SW 1271 (cell line): ENCODE results near the gene PTPRT.

Experiments used
- DNase-seq, 2 experiments: peaks; one replicate each; lab custom pipeline; 2025; lab: John Stamatoyannopoulos, UW

PTPRT gene

DNA sequence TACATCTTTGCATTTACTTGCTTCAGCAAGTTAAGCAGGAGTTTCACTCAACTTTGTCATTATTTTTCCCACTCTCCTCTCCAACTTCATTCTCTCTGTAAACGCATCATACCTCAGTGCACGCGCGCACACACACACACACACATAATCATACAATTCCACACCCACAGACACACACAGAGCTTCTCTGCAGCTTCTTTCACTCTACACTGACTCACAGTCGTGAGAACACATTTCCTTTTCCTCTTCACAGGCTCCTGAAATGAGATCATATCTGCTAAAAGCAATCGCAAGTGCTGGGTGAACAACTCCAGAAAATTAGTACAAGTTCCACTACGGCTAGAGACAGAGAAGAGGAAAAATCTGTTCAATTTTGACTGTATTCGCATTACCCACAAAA, 215.4 kb downstream of the PTPRT start:
- DNase-seq, result no peak

DNA sequence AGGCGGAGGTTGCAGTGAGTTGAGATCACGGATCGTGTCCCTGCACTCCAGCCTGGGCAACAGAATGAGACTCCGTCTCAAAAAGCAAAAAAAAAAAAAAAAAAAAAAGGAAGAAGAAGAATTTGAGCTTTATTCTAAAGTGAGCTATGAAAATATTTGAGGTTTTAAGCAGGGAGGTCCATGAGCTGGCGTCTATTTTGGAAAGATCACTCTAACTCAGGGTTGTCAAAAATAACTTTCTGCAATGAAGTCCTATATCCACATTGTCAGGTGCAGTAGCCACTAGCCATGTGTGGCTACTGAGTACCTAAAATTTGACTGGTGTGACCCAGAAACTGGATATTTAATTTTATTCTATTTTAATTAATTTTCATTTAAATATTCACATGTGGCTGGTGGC, 217.1 kb downstream of the PTPRT start:
- DNase-seq, result no peak

DNA sequence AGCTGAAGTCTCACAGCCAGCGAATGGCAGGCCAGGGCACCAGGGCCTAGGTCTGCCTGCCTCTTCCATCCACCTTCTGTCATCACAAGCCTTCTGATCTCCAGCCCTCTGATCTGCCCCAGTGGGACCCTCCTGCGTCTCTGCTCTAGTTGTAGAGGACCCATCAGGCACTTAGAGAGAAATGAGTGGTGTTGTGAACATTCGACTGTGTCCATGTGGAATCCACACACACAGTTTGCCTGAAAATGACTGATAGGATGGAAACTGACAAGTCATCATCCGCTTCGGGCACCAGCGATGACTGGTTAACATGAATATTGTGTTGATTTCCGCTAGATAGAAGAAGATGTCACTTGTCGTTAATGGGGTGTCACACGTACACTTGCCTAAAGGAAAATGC, 221.0 kb downstream of the PTPRT start:
- DNase-seq, result no peak

DNA sequence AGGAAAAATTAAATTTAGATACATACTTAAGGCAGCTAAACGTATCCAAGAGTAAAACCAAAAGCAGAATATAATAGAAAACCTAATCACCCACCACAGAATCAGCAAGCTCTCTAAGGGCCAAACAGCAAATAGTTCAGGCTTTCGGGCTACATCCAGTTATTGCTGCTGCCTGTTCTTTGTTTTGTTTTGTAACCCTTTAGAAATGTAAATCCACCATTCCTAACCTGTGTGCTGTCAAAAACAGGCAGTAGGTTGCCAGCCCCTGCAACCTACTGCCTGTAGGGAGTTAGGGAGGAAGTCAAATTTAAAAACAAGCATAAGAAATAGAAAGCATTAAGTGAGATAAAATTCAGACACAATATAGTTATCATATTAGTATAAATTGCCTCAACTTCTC, 225.9 kb downstream of the PTPRT start:
- no peak for DNase-seq

DNA sequence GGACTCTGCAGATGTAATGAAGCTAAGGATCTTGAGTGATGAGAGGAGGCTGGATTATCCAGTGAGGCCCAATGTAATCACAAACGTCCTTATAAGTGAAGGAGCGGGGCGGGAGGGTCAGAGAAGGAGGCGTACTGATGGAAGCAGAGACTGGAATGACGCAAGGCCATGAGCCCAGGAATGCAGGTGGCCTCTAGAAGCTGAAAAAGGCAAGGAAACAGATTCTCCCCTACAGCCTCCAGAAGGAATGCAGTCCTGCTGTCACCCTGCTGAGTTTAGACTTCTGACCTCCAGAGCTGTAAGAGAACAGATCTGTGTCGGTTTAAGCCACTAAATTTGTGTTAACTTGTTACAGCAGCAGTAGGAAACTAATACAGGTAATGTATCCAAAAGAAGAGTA, 227.9 kb downstream of the PTPRT start:
- no peak for DNase-seq

DNA sequence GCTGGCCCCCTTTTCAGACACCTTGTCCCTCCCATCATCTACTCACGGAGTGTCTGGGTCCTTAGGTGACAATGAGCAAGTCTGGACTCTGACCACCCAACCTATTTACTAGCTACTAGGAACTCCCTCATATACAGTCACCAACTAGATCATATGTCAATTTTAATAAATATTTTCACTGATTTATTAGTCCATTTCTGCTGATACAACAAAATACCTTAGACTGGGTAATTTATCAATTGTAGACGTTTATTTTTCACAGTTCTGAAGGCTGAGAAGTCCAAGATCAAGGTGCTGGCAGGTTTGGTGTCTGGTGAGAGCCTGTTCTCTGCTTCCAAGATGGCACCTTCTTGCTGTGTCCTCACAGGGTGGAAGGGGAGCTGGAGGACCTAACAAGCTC, 229.7 kb downstream of the PTPRT start:
- DNase-seq, result no peak

DNA sequence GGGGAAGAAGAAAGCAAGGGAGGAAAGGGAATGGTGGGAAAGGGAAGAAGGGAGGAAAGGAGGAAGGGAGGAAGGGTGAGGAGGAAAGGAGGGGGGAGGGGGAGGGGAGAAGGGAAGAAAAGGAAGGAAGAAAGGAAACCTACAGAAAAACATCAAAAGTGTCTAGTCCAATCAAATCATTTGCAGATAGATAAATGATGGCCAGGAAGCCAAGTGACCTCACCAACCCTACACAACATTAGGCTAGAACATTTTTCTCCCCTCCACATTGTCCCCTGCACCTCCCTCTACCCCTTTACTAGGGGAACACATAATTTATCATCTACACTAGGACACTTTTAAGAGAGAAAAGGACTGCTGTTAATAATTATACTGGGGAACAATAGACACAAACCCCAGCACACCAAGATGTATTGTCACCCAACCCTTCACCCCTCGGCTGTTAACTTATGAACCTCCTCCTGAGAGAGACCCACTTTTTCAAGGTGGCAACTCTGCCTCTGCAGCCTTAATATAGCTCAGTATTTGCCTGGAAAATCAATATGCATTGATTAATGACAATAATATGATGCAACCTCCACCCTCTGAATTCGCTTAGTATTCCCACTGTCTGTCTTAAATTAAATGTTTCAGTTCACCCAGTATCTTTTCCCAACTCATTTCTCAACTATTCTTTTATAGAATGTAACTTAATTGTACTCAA, 231.2 kb downstream of the PTPRT start:
- DNase-seq, result no peak

DNA sequence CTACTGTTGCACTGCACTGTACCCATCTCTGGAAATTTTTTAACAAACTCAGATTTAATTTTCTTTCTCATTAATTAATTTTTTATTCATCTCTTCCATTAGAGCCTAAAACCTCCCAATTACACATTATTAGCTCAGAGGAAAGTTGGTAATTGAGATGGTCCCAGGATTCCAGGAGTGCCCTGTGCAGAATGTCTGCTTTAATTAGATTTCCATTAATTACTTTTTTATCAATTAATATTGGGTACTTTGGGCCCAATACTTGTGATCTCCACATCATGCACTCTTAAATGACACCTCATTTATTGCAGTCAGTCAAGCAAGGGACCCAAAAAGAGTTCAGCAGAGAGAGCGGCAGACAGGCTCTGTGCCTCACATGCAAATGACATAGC, 232.0 kb downstream of the PTPRT start:
- no peak for DNase-seq

DNA sequence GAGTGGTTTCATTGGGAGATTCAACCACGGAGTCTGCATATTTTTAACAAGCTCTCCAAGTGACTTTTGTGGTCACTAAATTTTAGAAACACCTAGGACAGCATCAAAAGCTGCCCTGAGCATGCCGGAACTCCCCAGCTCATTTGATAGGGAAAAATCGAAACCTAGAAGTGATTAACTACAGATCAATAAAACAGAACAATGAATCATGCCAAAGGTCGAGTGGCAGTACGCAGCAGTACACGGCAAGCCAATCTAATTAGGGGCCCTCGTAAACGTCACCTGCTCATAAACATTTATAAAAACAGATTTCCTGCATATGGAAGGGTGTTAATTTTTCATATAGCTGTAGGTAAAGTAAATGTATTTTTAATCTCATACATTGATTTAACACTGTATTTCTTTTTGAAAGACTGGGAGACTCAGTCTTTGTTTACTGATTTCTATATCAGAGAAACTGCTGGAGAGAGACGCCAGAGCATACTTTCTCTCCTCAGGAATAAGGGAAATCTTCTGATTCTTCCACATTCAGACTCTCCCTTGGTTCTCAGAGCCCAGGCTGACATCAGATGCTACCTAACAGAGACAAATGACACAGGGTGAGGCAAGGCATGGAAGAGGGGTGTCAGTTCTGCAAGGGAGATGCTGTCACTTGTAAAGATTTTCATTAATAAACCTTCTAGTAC, 232.5 kb downstream of the PTPRT start:
- DNase-seq, result no peak

DNA sequence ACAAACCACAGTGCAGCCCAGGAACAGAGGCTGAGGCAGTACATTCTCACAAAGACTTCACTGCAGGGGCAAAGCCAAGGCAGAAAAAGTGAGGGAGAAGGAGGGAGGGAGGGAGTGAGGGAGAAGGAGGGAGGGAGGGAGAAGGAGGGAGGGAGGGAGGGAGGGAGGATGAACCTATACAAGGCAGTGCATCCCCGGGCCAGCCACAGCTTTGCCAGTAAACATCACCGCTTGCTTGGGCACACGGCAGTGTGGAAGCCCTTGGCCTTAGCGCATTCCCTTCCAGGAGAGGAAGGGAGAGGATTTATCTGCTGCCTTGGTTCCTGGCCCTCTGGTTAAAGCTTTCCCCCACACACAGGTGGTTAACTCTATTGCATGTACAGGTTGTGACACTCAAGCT, 234.0 kb downstream of the PTPRT start:
- DNase-seq, result no peak

DNA sequence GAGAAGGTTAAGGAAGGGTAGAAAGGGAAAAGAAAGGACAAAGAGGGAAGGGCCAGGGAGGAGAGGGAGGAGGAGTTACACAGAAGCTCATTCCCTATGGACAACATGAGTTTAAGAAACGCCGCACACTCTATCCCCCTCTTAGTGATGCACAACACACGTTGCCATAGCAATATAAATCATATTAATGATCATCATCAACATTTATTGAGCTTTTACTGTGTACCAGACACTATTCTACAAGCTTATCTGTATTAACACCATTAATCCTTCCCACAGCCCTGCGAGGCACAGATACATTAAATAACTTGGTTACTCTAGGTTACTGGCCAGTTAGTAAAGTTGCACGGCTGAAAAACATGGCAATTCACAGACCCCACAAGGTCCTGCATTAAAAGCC, 234.8 kb downstream of the PTPRT start:
- no peak for DNase-seq

DNA sequence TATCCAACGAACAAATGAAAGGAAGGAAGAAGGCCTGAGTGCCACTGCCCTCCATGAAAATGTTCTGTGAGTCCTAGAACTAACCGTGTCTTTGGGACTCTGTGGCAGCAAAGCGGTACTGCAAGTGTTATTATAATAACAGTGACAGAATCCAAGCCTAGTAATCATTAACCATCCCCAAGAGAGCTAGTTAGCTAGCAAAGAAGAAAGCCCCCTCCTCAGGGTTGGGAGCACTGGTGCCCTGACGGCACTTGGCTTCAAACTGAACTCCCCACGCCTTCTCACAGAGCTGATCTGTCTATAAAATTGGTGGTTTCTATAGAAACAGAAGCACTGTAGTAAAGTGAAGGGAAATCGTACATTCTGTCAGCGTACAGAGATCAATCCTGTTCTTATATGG, 239.8 kb downstream of the PTPRT start:
- no peak for DNase-seq

DNA sequence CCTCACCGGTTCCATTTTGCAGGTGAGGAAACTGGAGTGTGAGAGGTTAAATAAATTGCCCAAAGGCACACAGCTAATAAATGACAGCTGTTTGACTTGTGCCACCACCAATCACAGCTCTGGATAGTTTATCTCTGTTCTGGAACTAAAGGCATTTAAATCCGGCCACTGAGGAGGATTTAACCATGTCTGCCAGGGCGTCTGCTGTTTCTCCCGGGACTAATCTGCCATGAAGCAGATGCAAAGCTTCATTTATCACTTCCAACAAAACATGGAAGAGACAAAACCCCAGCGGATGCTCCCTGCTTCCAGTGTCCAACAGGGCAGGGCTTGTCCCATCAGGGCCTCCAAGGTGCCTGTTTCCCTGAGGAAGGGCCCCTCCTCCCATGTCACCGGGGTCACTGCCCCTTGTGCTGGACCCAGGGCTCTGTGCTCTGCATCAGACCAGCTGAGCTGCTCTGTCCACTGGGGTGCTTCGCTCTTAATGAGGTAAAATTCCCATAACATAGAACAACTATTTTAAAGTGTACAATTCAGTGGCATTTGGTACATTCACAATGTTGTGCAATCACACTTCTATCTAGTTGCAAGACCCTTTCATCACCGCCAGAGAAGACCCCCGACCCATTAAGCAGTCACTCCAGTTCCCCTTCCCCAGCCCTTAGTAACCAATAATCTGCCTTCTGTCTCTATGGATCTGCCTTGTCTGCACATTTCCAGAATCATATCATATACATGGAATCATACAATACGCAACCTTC, 244.3 kb downstream of the PTPRT start:
- no peak for DNase-seq

DNA sequence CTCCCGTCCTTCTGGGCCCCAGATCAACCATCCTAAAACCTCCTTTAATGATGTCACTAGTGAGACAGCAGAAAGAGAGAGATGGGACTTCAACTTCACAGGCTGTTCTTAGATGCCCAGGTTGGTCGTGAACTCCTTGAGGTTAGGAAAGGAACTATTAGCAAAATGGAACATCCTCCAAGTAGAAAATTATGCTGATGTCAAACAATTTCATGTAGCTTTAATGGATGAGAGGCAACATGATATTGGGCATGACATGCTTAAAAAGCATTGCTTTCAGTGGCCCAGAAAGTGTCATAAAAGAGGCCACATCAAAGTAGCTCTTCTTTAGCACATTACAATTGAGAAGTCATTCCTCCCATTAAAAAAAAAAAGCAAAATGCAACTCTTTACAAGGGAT, 248.1 kb downstream of the PTPRT start:
- DNase-seq, result no peak

DNA sequence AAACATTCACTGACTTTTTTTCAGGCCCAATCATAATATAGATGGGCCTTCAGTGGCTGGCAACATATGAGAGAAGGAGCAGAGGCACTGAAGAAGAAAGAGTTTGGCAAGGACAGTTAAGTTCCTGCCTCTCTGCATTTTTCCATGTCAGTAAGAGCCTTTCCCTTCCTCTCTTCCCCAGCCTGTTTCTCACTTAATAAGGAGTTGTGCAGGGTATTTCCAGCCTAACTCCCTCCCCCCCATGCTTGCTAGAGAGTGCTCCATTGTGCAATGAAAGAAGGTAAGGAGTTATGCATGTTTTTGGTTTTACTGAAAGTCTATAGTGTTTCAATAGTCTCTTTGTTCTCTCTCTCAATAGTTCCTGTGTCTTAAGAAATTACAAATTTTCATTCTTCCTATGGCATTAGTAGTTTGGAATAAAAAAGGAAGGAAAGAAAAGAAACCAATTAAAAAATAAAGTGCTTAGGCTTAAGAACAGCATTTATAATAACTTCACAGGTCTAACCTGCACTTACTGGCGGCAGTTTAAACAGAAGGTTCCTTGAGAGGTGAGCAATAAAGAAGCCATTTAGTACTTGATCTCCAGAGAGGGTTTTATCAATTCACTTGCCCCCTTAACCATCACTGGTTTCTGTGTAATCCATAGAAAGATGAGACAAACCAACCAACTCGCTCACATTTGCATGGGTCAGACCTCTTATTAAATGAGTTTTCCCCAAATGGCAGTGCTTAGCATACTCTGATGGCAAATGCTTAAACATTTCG, 251.1 kb downstream of the PTPRT start:
- DNase-seq, result no peak

DNA sequence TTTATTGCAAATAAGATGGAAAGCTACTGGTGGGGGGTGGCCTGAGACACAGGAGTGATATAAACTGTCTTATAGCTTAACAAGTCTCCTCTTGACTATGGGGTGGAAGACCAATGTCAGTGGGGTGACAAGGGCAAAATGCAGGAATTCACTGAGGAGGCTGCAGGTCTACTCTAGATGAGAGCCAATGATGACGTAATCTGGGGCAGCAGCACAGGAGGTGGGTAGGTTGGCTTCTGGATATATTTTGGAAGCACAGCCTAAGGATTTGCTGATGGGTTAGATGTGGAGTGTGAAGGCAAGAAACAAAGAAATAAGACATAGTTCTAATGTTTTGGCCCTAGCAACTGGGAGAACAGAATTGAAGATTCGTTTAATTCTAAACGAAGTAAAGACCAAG, 253.2 kb downstream of the PTPRT start:
- no peak for DNase-seq

DNA sequence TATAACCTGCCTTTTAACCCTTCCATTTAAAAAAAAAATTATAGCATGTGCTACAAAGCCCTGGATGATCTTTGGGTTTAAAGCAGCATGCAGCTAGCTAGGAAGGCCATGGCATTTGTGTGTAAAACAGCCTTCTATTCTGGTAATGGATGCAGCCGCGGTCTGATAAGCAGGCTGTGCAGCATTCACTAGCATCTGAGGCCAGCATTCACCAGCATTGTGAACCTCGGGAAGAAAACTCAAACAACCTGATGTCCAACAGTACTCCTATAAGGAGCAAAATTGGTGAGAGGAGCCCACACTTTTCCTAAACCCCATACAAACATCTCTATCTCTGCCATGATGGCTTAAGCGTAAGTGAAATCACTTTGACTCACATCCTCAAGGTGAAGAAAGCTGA, 265.5 kb downstream of the PTPRT start:
- DNase-seq, result no peak

DNA sequence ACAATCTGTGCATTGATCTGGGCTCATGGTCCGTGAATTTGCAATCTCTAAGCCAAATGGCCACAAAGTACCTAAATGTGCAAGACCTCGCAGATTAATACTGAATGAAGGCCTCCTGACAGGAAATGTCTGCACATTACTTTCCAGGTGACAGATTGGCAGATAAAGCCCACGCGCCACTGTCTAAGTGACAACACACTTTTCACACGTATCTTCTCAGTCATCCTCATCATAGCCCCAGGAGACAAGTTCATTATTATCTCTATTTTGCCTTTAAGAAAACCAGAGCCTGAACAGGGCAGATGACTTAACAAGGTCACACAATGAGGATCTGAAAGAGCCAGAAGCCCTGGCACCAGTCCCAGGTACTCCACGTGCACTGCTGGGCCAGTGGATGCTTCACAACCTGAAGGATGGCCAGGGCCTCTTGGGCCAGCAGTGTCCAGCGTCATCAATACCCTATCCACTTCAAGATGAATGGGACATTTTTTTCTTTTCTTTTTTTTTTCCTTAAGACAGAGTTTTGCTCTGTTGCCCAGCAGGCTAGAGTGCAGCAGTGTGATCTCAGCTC, 266.3 kb downstream of the PTPRT start:
- no peak for DNase-seq

DNA sequence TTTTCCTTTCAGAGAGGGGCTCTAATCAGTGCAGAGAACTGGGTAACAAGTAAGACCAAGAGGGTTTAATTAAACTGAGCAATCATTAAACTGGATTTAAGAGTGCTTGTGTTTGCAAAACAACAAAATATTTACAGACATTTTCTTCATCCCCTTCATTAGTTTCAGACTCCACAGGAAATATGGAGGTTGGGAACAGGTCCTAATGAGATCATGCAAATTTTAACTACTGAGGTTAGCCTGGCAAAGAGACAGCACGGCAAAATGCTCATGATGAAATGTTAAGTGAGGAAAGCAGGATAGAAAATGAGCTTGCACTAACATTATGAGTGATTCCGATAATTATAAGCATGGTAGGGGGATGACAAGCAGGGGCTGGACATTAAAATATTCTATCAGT, 268.9 kb downstream of the PTPRT start:
- no peak for DNase-seq

DNA sequence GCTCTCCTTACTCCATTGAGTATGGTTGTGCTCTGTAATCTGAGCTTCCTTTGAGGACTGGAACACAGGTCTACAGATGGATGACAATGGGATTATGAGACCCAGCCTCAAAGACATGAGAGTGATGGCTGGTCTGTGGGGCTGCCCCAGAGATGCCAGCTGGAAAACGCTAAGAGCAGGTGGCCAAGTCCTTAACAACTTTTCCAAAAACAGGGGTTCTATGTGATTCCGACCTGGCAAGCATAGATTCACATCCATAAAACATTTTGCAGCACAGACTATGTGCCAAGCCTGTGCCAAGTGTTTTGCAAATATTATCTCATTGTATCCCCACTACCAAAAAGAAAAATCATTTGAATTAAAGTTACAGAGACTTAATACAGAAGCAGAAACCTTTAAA, 270.4 kb downstream of the PTPRT start:
- no peak for DNase-seq

DNA sequence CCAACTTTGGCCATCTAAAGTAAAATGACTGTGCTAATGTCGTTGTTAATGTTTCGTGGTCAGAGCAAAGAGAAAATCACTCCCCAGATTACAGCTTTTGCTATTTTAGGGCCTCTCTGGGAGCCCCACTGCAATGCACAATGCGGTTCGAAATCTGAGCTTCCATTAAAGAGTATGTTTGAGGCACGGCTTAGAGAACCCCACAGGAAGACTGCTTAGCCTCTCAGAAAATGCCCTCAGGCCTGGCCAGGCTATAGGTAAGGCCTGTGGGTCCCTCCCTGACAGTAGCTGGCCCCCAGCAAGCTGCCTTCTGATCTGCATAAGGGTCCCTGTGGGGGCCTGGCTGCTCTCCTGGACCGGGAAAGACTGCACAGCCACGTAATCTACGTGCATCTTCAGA, 274.6 kb downstream of the PTPRT start:
- DNase-seq, result no peak

DNA sequence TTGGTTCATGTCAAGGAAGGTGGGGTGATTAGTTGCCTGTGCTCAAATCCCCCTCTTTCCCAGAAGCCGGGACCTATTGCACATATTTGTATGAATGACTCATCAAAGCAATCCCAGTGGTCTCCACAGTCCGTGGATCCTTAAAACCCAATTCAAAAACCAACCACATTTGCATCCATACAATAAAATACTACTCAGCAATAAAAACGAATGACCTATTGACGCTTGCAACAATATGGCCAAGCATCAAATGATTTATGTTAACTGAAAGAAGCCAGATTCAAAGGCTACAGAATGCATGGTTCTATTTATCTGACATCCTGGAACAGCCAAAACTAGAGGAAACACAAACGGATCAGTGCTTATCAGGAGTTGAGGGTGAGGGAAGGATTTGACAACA, 275.4 kb downstream of the PTPRT start:
- DNase-seq, result no peak
